H7 (cell line): ENCODE results near the gene ADPRM. TPM values are rescaled to one million over a fixed set of nuclear protein-coding genes. Genes with fewer than 3 reads are reported as not detected.
"Not testable (repeated sequence)": the region's sequence is repeated elsewhere in the genome, so short reads cannot be mapped to it uniquely, and the experiment has no call there.

Experiments used
- DNase-seq: peaks from one replicate; pipeline ENCODE4 v3.0.0; 2012
- H3K27me3 ChIP-seq: 2 replicates; pipeline ENCODE4 v1.6.0; 2011; ENCODE audit warnings: mild to moderate bottlenecking, low read length; ENCODE audit not compliant: control insufficient read depth, insufficient read depth
- H3K36me3 ChIP-seq: replicated peaks from 2 replicates; pipeline ENCODE4 v1.5.1; 2011; ENCODE audit warnings: low read length; ENCODE audit not compliant: control insufficient read depth, insufficient read depth
- H3K4me3 ChIP-seq: 2 replicates; pipeline ENCODE4 v1.5.1; 2011; ENCODE audit warnings: low read depth, mild to moderate bottlenecking, control low read depth, low read length, moderate library complexity; ENCODE audit not compliant: insufficient read depth
- total RNA-seq: library from RNA; depleted of rRNA; stranded (reverse); fragments of >200 nt; shearing (Covaris generic); gene quantifications from 2 replicates; pipeline ENCODE4 v1.2.3, GENCODE V29; 2014

Gene ADPRM
- total RNA-seq, 1 experiment from 2014 or later, result 7.9 TPM

DNA sequence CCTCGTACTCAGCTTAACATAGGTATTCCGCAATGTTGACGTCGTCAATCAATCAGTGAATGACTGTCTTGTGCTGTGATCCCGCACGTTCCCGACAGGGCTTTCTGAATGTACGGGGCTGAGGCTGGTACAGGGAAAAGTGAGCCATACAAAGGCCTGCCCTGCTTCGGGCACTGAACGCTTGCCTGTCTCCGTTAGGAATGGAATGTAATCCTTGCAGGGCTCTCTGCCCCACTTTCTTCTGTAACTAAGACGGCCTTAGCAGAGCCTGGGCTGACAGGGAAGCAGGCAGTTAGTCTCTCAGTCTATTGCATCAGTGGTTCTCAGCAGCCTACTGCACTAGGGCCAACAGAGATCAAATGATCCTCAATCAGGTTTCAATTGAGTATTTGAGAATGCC is 24.1 kb upstream of the ADPRM start:
- peaks cover 2% of the 10 kb centered on the region for H3K36me3 ChIP-seq
- no peak overlapping the region for H3K4me3 ChIP-seq
- DNase-seq, result no peak
- H3K27me3 ChIP-seq, result no peaks in the 10 kb centered on the region

DNA sequence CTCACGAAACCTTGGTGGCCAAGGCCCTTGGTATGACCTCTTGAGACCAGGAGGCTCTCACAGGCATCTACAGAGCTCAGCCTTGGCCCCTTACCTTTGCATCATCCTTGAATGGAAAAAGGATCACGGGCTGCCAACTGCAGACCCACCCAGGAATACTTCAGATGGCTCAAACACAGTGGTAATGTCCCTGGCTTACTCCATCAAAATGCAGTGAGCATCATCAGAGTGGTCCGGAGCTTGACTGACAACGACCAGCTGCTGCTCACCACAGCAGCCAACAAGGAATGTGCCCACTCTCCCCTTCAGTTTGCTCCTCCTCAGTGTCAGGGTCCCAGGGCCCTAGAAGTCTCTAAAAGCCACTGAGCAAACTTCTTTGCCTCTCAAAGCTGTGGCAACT is 22.7 kb upstream of the ADPRM start:
- no peak for DNase-seq
- Histone ChIP-seq H3K4me3 (no peak overlapping the region), H3K27me3 (no peaks in the 10 kb centered on the region), H3K36me3 (peaks cover 2% of the 10 kb centered on the region)

DNA sequence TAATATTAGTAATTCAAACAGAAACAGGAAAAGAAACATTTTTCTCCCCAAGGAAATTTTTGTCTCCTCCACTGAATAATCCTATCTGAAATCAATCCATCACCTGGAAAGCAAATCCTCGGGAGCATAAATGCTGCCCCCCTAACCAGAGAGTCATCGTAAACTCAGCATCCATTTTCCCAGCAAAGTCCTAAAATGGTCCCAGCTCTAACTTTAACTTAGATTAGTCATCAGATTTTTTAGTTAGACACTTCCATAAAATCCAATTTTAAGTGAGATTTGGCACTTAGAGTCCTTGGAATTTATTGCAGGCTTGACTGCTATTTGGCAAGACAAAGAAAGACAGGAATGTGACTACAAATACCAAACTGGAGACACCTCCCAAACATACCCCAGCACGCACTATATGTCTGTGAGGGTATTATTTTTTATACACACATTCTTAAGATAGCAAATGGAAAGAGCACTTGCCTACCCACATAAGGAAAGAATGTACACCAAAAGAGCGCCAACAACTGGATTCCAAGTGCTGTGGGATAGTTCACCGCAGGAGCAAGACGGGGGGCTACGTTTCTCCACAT is 15.4 kb upstream of the ADPRM start:
- Histone ChIP-seq H3K4me3 (no peak overlapping the region), H3K36me3 (peaks cover 16% of the 10 kb centered on the region), H3K27me3 (no peaks in the 10 kb centered on the region)
- no peak for DNase-seq

DNA sequence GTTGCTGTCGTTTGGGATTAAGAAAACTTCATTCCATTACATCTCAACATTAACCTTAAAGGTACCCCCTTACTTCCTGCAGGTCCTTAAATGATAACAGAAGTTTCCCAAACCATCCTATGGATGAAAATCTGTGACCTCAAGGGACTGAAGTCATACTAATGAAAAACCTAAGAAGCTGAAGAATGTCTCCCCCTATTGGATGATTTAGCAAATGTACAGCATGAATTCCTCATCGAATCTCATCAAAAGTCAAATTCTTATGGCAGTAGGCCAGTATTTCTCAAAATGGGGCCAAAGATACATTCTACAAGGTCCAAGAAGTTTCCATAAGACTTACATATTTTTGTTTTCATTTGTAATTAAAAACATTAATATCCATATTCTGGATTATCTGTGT is 13.5 kb upstream of the ADPRM start:
- Histone ChIP-seq H3K27me3 (no peaks in the 10 kb centered on the region), H3K36me3 (peaks cover 15% of the 10 kb centered on the region), H3K4me3 (no peak overlapping the region)
- DNase-seq, result peak; percentile 57

DNA sequence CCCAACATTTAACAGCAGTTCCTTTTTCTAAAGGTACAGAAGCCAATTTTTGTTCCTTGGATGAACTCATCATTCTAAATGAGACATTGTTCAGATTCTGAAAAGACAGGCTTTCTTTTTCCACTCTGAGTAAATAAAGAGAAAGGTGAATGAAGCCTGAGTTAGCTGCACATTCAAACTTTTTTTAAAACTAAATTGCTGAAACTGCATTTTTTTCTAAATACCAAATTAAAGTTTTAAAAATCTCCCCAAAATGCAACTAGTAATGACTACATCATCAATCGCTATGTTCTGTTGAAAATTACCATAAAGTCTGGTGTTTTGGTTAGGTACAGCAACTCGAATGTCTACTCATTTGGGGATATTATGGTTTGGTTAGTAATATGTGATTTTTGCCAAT is 9.9 kb upstream of the ADPRM start:
- no peak for DNase-seq
- no peak overlapping the region for H3K4me3 ChIP-seq
- no peaks in the 10 kb centered on the region for H3K27me3 ChIP-seq
- peaks cover 18% of the 10 kb centered on the region for H3K36me3 ChIP-seq

DNA sequence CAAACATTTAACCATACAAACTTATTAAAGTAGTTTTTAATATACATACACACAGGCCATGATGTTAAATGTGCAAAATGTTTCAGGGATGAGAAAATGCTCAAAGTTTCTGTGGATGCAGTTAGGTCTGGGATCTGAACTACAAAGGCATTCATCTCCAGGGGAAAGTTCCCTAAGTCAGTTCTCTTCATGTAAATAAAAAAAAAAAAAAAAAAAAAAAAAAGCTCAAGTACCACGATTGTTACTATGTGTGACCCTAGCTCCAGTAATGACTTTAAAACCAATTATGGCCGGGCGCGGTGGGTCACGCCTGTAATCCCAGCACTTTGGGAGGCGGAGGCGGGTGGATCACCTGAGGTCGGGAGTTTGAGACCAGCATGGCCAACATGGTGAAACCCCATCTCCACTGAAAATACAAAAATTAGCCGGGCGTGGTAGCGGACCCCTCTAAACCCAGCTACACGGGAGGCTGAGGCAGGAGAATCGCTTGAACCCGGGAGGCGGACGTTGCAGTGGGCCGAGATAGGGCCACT is 1.5 kb upstream of the ADPRM start:
- not testable (repeated sequence) for H3K4me3 ChIP-seq, DNase-seq, H3K27me3 ChIP-seq
- peaks cover 19% of the 10 kb centered on the region for H3K36me3 ChIP-seq

DNA sequence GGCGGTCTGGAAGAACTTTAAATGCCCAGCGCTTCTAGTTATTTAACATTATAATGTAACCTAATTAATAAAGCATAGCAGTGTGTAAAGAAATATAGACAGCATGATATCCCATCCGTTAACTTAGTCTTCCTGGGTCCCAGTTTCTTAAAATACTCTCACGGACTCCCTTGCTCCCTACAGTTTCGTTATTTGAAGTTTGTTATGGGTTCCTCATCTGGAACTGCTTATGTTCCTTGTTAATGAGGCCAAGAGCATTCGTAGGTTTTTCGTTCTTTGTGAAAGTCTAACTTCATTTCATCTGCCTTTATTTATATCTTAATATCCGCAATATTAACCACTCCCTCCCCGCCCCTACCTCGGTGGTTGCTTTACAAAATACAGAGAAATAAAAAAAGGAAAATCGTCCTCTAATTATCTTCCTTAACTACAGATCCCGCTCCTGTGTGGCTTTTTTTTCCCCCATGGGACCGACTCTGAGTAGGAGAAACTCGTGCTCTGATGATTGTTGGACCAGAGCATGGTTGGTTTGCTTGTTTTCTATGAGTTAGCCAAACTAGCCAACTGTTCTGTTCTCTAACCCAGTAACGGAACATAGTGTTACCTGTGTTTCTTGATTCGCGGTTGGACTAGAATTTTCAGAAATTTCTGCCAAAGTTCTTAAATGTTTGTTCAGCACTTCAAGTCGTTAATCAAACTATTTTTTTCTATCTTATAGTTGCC is 863 bp downstream of the ADPRM start:
- Histone ChIP-seq H3K27me3 (no peaks in the 10 kb centered on the region), H3K36me3 (peaks cover 9% of the 10 kb centered on the region), H3K4me3 (peak overlapping the region; percentile 93)
- peak; percentile 31 for DNase-seq

DNA sequence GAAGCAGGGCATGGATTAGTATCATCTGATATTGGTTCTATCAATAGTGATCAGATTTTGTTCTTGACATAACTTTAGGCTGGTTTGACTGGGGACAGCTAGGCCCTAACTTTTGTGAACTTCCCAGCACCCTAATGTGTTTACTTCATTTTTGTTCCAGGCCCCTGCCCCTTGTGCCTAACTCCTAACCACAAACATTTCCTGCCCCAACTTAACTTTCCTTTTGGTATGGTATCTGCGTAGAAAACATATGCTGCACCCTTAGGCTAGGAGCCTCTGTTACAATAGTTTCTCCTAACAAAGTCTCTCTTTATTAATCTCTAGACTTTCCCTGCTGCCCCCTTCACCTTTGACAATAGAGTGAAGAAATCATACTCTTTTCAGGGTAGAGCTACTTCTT is 2.5 kb downstream of the ADPRM start:
- Histone ChIP-seq H3K27me3 (no peaks in the 10 kb centered on the region), H3K36me3 (peaks cover 5% of the 10 kb centered on the region), H3K4me3 (no peak overlapping the region)
- no peak for DNase-seq

DNA sequence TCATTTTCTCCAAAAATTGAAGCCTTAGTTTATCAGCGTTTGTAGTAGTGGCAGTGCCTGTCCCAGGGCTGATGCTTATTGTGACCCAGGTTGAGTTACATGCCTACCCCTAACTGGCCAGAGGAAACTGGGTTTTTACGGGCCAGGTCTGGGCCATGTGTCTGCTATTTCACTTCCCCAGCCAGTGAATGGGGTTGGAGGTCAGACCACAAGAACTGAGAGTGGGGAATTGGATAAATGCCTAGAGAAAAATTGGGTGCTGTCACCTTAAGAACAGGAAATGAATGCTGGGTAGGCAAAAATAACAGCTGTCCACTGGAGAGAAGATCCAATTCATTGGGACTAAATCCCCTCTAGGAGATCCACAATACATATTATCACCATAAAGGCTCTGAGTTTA is 5.2 kb downstream of the ADPRM start:
- Histone ChIP-seq H3K27me3 (no peaks in the 10 kb centered on the region), H3K36me3 (peaks cover 6% of the 10 kb centered on the region), H3K4me3 (no peak overlapping the region)
- no peak for DNase-seq

DNA sequence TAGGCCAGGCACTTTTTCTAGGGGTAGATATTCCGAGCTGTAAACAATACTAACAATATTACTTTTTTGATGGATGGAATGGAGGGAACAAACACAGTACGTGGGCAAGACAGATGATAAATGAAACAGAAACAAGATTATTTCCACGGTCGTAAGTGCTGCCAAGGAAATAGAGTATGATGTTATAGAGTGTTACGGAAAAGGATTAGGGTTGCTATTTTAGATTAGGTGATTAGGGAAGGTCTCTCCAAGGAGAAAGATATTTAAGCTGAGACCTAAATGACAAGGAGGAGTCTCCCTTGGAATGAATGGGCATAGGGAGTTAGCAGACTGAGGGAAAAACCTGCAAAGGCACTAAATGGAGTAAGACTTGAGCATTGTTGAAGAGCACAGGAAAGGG is 8.3 kb downstream of the ADPRM start:
- Histone ChIP-seq H3K36me3 (peaks cover 9% of the 10 kb centered on the region), H3K27me3 (no peaks in the 10 kb centered on the region), H3K4me3 (no peak overlapping the region)
- no peak for DNase-seq

DNA sequence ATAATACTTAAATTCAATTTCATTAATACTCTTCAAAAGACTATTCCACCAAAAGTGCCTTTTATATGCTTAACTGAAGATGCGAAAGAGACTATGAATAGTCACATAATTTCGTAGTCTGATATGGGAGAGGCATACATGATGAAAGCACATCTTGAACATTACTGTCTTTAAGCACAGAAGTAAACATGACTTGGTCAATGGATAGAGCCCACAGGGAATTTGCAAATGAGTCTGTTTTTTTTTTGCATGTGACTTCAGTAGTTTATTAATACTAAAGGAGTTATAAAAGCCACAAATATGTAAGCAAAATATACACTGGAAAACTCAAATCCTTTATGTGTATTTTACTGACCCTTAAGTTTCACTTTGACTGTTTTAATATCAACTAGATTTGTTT is 15.9 kb downstream of the ADPRM start:
- no peak for DNase-seq
- Histone ChIP-seq H3K4me3 (no peak overlapping the region), H3K36me3 (peaks cover 4% of the 10 kb centered on the region), H3K27me3 (no peaks in the 10 kb centered on the region)

DNA sequence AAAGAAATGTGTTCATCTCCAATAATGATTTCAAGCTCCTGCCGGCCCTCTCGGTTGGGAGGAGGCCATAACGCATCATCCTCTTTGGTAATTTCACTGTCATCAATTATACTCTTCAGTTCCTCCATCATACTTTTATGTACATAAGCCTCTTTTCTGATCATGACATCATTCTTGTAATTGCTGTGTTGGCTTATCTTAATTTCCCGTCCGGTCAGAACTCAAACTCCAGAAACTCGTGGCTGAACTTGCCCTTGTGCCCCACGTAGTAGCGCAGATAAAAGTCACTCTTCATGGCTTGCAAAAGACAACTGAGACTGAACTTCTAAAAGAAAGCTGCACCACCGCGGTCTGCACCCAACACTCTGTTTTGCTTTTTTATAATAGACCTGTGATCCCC is 18.8 kb downstream of the ADPRM start:
- H3K27me3 ChIP-seq, result no peaks in the 10 kb centered on the region

DNA sequence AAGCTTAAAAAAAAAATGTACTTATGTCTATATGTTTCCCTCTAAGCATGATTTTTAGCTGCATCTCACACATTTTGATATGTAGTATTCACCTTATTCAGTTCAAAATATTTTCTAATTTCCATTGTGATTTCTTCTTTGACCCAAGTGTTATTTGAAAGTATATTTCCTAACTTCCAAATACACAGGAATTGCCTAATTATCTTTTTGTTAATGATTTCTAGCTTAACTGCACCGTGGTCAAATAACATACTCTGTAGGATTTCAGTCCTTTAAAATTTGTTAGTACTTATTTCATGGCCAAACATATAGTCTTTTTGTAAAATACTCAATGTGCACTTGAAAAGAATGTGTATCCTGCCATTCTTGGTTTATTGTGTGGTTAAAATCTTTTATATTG is 21.2 kb downstream of the ADPRM start:
- H3K27me3 ChIP-seq, result no peaks in the 10 kb centered on the region
- H3K36me3 ChIP-seq, result no peaks in the 10 kb centered on the region
- no peak for DNase-seq
- H3K4me3 ChIP-seq, result no peak overlapping the region

More for the DNA sequence above, 18.8 kb downstream of the ADPRM start:
- DNase-seq, result no peak
- H3K4me3 ChIP-seq, result no peak overlapping the region
- H3K36me3 ChIP-seq, result peaks cover under 1% of the 10 kb centered on the region

DNA sequence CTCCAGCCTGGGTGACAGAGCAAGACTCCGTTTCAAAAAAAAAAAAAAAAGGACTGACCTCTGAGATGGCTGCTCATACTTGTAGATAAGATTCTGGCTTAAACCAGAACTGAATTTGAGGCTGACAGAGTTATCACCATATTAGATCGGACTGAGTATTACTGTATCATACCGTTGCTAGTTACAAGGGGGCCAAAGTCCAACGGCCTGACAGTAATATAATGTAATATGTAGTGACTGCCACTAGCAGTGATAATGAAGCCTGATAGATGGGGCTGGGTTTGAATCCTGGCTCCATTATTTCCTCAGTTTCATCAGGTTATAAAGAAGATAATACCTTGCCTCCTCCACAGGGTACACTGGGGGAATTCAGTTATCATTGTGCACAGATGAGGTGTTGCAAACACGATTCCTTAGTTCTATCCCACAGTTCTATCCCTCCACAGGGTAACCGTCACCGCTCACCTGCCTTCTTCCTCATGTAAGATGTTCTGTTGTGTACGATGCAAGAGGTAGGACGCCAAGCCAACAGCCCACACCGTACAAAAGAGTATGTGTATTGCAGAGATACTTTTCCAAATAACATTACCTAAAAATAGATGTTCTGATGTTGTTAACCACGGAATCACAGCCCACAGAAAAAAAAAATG is 27.3 kb downstream of the ADPRM start:
- H3K36me3 ChIP-seq, result no peaks in the 10 kb centered on the region; the same call in 1 of the 2 replicates
- no peak for DNase-seq
- no peaks in the 10 kb centered on the region for H3K27me3 ChIP-seq
- H3K4me3 ChIP-seq, result no peak overlapping the region

DNA sequence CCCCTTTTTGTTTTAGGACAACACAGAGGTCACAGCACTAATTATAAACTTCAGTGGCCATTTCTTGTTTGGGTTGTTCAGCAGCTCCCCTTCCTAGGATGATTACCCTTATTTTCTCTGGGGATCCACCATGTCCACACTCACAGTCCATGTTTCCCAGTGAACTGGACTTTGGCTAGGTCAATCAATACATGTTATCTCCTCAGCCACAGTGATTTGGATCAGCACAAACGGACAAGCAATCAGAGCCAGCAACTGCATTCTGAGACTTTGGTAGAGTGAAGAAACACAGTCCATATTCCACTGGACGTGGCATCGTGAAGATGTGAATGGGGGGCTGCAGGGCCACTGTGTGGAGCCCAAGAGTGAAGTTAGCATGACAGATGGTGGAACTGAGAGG is 27.9 kb downstream of the ADPRM start:
- no peak overlapping the region for H3K4me3 ChIP-seq
- no peaks in the 10 kb centered on the region for H3K27me3 ChIP-seq
- no peak for DNase-seq
- H3K36me3 ChIP-seq, result no peaks in the 10 kb centered on the region; the same call in 1 of the 2 replicates
